Endothelial cell of umbilical vein (primary cell): ENCODE results near the gene SPTA1.

Experiments
- EZH2 ChIP-seq: IDR thresholded peaks from 2 replicates; pipeline ENCODE4 v1.6.1; 2012; ENCODE audit warnings: borderline replicate concordance, low read depth, mild to moderate bottlenecking, moderate library complexity, low read length, inconsistent platforms; ENCODE audit not compliant: severe bottlenecking
- MAX ChIP-seq: IDR thresholded peaks from 2 replicates; pipeline ENCODE4 v1.6.1; 2011; ENCODE audit not compliant: insufficient read depth, insufficient read length
- POLR2A ChIP-seq: IDR thresholded peaks from 2 replicates; pipeline ENCODE4 v1.6.1; 2012; ENCODE audit warnings: low read depth, mild to moderate bottlenecking, control low read depth, low read length
- POLR2AphosphoS5 ChIP-seq: IDR thresholded peaks from 2 replicates; pipeline ENCODE4 v1.6.1; 2012; ENCODE audit warnings: low read depth, mild to moderate bottlenecking, control low read depth, low read length, moderate library complexity; ENCODE audit not compliant: insufficient read depth
- TF ChIP-seq, protein P1 (sequence below), 2 donors: IDR thresholded peaks; 1 replicate in 1 of 2; 2 replicates in 1 of 2; pipeline ENCODE4 v1.5.1; 2011; ENCODE audit warnings: low read length in 2 of 2, mild to moderate bottlenecking in 2 of 2, moderate library complexity in 2 of 2, control low read depth in 1 of 2, inconsistent platforms in 1 of 2, low read depth in 1 of 2; ENCODE audit not compliant: insufficient read depth in 1 of 2; ENCODE audit errors: extremely low read depth in 1 of 2

DNA sequence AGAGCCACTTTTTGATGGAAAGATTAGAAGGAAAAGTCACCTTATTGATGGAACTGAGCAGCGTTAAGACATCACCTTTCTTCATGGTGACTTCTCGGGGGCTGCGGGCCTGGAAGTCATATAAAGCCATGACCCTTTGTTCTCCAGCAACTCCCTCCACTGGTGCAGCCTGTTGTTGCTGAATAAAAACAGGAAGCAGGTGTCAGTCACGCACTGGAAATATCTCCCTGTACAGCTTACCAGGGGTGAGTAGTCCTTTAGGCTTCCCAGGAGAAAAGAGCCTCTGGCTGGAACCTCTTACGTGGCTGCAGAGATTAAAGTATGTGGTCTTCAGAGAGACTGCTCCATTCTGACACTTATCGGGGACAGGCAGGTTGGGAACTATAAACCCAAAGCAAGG lies 31.9 kb downstream of the SPTA1 start:
- TF ChIP-seq POLR2A (no peak), POLR2AphosphoS5 (no peak), MAX (no peak), EZH2 (no peak)
- TF ChIP-seq, protein P1, sequence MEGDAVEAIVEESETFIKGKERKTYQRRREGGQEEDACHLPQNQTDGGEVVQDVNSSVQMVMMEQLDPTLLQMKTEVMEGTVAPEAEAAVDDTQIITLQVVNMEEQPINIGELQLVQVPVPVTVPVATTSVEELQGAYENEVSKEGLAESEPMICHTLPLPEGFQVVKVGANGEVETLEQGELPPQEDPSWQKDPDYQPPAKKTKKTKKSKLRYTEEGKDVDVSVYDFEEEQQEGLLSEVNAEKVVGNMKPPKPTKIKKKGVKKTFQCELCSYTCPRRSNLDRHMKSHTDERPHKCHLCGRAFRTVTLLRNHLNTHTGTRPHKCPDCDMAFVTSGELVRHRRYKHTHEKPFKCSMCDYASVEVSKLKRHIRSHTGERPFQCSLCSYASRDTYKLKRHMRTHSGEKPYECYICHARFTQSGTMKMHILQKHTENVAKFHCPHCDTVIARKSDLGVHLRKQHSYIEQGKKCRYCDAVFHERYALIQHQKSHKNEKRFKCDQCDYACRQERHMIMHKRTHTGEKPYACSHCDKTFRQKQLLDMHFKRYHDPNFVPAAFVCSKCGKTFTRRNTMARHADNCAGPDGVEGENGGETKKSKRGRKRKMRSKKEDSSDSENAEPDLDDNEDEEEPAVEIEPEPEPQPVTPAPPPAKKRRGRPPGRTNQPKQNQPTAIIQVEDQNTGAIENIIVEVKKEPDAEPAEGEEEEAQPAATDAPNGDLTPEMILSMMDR (IDR thresholded peaks at IDR 0.05; ENCODE audit: extremely low read depth in 1 of 2, insufficient read depth in 1 of 2, low read depth in 1 of 2, low read length in 2 of 2): no peak
